GM11168 (cell line): Measurements from ENCODE around the gene KLRC1.
"Not testable (repeated sequence)": the region's sequence is repeated elsewhere in the genome, so short reads cannot be mapped to it uniquely, and the experiment has no call there.

Experiments used
- in situ Hi-C: fragments of 300-500 bp; cut with MboI; formaldehyde crosslinking; loops from one replicate; pipeline ENCODE4 v1.12.0; 2022; ENCODE audit warnings: low sequenced_read_pairs; ENCODE audit not compliant: unreplicated experiment

The KLRC1 gene

GRCh38 chr12:10424260-10424899 lies 28.8 kb downstream of the KLRC1 start:
- in situ Hi-C loops = not testable (repeated sequence)

DNA sequence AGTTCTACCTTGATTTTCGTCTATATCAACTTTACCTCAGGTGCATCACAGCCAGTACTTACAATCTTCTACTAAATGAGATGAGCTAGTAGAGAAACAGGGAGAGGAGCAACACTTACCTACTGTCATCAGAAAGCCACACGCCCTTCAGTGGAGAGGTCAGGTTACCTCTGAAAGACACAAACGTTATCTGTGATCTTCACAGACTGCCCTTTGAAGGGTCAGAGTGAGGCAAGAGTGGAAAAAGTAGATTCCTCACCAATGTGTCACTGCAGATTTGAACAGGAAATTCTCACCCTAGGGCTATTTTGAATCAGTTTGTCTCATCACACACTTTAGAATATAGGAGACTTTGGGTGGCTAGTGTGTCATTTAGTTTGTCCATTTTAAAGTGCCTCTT lies 31.0 kb downstream of the KLRC1 start:
- in situ Hi-C loops = not testable (repeated sequence)

DNA sequence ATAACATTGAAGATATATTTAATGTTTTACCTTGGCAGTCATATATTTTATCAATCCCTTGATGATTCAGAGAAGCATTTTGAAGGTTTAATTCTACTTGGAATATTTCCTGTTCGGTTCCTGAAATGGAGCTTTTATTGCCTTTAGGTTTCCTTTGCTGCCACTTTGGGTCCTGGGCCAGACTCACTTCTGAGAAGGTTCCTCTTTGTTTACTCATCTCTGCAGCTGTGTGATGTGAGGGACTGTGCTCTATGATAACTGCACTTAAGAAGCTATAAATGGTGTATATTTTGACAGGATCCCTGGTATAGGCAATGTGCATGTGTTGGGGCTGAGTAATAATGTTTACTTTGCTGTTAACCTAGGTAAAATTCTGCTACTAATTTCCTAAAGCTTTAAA lies 32.8 kb downstream of the KLRC1 start, which contains the start of gene KLRC3:
Gene KLRC3 (minus strand): TSS at position 262 of the 400 bp plus-strand sequence. CDS start 45 bp downstream, at position 217.
- in situ Hi-C loops = not testable (repeated sequence)

- in situ Hi-C loops = no loop called here
These were observed 43.8 kb downstream of the KLRC1 start, which contains the start of gene KLRC4 for GRCh38 chr12:10409392-10409791. Gene KLRC4, minus strand, starts transcription at chr12:10409757. Its CDS starts 182 bp downstream, at chr12:10409575.

- in situ Hi-C loops = no loop called here
These were observed 44.3 kb downstream of the KLRC1 start for GRCh38 chr12:10408842-10409241.

GRCh38 chr12:10406725-10407124 lies 46.5 kb downstream of the KLRC1 start:
- in situ Hi-C loops = no loop called here

DNA sequence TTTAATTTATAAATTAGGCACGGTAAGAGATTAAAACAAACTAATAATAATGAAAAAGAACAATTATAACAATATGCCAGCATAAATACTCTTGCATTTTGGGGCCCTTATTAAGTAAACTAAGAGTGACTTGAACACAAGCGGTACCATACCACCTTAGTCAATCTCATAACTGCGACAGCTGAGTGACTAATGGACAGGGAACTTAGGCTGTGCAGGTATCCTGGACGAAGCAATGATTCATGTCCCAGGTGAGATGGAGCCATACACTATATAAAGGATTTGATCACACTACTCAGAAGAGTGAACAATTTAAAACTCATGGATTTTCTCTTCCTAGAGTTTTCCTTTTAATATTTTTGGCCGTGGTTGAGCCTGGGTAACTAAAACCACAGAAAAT lies 47.9 kb downstream of the KLRC1 start:
- in situ Hi-C loops = no loop called here

GRCh38 chr12:10404798-10405197 lies 48.4 kb downstream of the KLRC1 start:
- in situ Hi-C loops = no loop called here

DNA sequence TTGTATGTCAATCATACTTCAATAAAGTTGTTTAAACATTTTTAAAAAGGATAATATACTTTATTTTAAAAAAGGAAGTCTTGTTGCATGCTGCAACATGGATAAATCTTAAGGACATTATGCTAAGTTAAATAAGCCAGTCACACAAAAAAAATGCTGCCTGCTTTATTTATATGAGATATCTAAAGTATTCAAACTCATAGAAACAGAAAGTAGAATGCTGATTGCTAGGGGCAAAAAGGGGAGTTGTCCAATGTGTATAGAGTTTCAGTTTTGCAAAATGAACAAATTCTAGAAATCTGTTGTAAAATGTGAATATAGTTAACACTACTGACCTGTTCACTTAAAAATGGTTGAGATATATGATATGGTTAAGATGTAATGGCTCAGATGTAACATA lies 52.3 kb downstream of the KLRC1 start:
- in situ Hi-C loops = no loop called here

DNA sequence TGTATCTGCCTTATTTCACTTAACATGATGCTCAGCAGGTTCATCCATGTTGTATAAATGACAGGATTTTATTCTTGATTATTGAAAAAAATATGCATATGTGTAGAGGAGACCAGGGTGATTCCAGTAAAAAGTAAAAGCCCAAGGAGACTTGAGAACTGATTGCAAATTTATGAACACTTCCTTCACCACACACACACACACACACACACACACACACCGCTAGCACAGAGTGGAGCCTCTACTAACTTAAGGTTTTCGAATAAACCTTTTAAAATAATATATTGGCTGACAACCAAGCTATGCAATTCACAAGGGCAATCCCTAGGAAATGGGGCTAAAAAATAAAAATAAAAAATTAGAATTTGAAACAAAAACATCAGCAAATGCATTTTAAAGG lies 55.0 kb downstream of the KLRC1 start:
- in situ Hi-C loops = no loop called here

DNA sequence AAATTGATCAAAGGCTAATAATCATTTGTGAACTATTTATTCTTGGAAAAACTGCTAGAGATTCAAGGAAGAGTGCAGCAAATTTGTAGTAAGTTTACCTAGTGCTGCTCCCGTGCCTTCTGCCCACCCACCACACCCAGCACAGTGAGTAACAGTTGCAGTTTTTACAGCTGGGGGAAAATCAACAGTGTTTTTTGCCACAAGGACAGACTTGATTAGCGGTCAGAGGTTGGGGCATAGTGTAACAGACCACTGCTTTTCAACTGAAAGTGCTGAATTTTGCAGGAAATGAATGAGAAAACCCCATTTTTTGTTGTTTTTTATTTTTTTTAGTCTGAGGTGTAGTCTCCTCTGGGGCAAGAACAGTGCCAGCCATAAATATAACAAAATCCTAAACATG lies 55.9 kb downstream of the KLRC1 start:
- in situ Hi-C loops = no loop called here

DNA sequence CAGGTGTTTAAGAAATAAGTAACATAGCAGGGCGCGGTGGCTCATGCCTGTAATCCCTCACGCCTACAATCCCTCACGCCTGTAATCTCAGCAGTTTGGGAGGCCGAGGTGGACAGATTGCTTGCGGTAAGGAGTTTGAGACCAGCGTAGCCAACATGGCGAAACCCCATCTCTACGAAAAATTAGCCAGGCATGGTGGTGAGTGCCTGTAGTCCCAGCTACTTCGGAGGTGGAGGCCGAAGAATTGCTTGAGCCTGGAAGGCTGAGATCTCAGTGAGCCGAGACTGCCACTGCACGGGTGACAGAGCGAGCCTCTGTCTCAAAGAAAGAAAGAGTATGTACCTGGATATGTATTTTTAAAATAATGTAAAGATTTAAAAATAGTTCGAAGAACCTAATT lies 57.0 kb downstream of the KLRC1 start:
- in situ Hi-C loops = not testable (repeated sequence)
